Spleen (tissue), 7 donors: ENCODE data around the gene LRMDA.

Experiments
- POLR2A ChIP-seq, 3 donors: fragments of 450-650 bp; IDR thresholded peaks; one replicate each; pipeline ENCODE4 v1.5.1; 2017; ENCODE audit warnings: antibody characterized with exemption in 3 of 3, mild to moderate bottlenecking in 1 of 3
- TF ChIP-seq, protein P1 (sequence below), 11 experiments: fragments of 200-600 bp in 7 of 11; fragments of 450-650 bp in 4 of 11; sonication (generic) in 4 of 11; IDR thresholded peaks in 8 of 11; conservative IDR thresholded peaks in 3 of 11; 1 replicate in 7 of 11; 2 replicates in 4 of 11; pipeline versions ENCODE4 v1.4.0 to v1.8.0; 2016 to 2021; ENCODE audit warnings: antibody characterized with exemption in 11 of 11, inconsistent platforms in 4 of 11, mild to moderate bottlenecking in 1 of 11
- donor health status: DM: no; HTN: no; CAD: no; lungs with moderate emphysema.
- donor health status: DM: no; HTN: no; CAD: no.
- donor health status: DM: no; HTN: no; CAD: no.

GRCh38 chr10:75716506-75716905, 285.1 kb downstream of the LRMDA start:
- TF ChIP-seq, protein P1, sequence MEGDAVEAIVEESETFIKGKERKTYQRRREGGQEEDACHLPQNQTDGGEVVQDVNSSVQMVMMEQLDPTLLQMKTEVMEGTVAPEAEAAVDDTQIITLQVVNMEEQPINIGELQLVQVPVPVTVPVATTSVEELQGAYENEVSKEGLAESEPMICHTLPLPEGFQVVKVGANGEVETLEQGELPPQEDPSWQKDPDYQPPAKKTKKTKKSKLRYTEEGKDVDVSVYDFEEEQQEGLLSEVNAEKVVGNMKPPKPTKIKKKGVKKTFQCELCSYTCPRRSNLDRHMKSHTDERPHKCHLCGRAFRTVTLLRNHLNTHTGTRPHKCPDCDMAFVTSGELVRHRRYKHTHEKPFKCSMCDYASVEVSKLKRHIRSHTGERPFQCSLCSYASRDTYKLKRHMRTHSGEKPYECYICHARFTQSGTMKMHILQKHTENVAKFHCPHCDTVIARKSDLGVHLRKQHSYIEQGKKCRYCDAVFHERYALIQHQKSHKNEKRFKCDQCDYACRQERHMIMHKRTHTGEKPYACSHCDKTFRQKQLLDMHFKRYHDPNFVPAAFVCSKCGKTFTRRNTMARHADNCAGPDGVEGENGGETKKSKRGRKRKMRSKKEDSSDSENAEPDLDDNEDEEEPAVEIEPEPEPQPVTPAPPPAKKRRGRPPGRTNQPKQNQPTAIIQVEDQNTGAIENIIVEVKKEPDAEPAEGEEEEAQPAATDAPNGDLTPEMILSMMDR (IDR thresholded peaks at IDR 0.05 in 8 of 11, conservative IDR thresholded peaks at IDR 0.05 in 3 of 11): no peak
- no peak for TF ChIP-seq POLR2A (IDR thresholded peaks at IDR 0.05)
